Progenitor cell of endocrine pancreas (in vitro differentiated cells): ENCODE results near the gene RNF19B. TPM values are rescaled to one million over a fixed set of nuclear protein-coding genes. Genes with fewer than 3 reads are reported as not detected.
A peak's percentile ranks its signal among the peaks of the same experiment; 100 is the strongest.

ENCODE experiments used
- DNase-seq: peaks from one replicate; pipeline ENCODE4 v3.0.0; 2021; ENCODE audit warnings: low spot score; ENCODE audit not compliant: unreplicated experiment
- H3K27ac Mint-ChIP-seq: 2 replicates; pipeline ENCODE4 v1.8.0; 2021; ENCODE audit warnings: mild to moderate bottlenecking, moderate library complexity, mixed read lengths
- H3K27me3 Mint-ChIP-seq: 2 replicates; pipeline ENCODE4 v1.8.0; 2021; ENCODE audit warnings: mixed read lengths
- H3K36me3 Mint-ChIP-seq: 2 replicates; pipeline ENCODE4 v1.8.0; 2022; ENCODE audit warnings: mixed read lengths; ENCODE audit not compliant: insufficient read depth
- H3K4me1 Mint-ChIP-seq: 2 replicates; pipeline ENCODE4 v1.8.0; 2021; ENCODE audit warnings: low read depth, mixed read lengths
- H3K4me3 Mint-ChIP-seq: 2 replicates; pipeline ENCODE4 v1.8.0; 2021; ENCODE audit warnings: low read depth, mild to moderate bottlenecking, moderate library complexity, mixed read lengths
- H3K9me3 Mint-ChIP-seq: 2 replicates; pipeline ENCODE4 v1.8.0; 2021; ENCODE audit warnings: low read depth, mixed read lengths
- total RNA-seq: library from RNA; stranded (reverse); gene quantifications from 2 replicates; pipeline ENCODE4 v1.2.1, GENCODE V29; 2021
- TF ChIP-seq, protein P1 (sequence below): fragments of 200-600 bp; sonication (generic); IDR thresholded peaks from one replicate; pipeline ENCODE4 v1.5.0; 2021; ENCODE audit warnings: antibody characterized with exemption, mild to moderate bottlenecking; ENCODE audit not compliant: unreplicated experiment

The RNF19B gene
- total RNA-seq, 1 donor from 2014 or later = 14.2 TPM

DNA sequence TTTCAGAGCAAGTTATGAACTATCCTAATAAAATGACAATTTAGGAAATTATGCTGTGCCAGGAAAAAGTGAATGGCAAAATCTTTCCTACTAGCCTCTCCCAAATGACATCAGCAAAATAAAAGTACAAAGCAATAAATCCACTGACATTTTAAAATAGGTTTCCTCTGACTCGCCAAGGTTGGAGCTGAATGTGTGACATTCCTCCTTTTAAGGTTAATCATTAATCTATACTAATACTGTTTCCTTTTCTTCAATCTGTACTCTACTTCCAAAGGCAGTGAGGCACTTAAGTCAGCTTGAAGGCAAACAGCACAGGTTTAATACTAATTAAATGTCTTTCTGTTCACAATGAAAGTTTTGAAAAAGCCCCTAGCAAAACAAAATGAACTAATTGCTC, 15.7 kb downstream of the RNF19B start:
- Mint-ChIP-seq H3K9me3 (no peaks in the 10 kb centered on the region), H3K4me1 (peaks cover 23% of the 10 kb centered on the region), H3K36me3 (peaks cover 19% of the 10 kb centered on the region), H3K4me3 (peak overlapping the region; percentile 44), H3K27ac (peak overlapping the region; percentile 80), H3K27me3 (no peaks in the 10 kb centered on the region)
- TF ChIP-seq, protein P1, sequence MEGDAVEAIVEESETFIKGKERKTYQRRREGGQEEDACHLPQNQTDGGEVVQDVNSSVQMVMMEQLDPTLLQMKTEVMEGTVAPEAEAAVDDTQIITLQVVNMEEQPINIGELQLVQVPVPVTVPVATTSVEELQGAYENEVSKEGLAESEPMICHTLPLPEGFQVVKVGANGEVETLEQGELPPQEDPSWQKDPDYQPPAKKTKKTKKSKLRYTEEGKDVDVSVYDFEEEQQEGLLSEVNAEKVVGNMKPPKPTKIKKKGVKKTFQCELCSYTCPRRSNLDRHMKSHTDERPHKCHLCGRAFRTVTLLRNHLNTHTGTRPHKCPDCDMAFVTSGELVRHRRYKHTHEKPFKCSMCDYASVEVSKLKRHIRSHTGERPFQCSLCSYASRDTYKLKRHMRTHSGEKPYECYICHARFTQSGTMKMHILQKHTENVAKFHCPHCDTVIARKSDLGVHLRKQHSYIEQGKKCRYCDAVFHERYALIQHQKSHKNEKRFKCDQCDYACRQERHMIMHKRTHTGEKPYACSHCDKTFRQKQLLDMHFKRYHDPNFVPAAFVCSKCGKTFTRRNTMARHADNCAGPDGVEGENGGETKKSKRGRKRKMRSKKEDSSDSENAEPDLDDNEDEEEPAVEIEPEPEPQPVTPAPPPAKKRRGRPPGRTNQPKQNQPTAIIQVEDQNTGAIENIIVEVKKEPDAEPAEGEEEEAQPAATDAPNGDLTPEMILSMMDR = no peak
- no peak for DNase-seq

DNA sequence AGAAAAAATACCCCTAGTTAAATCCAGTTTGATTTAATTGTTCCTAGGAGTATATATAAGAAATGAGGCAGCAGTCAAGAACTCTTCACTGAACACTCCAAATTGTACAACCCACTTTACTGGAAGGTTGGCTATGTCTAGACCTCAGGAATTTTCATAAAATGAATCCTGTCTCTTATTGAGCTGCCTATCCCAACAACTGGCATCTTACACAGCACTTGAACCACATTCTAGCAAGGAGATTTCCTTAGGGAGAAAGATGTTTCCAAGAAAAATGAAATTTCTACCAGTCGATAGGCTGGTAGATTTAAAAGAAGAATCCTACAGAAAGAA, 16.3 kb downstream of the RNF19B start:
- Mint-ChIP-seq H3K4me3 (no peak overlapping the region), H3K36me3 (peaks cover 21% of the 10 kb centered on the region), H3K27me3 (no peaks in the 10 kb centered on the region), H3K27ac (no peak overlapping the region), H3K9me3 (no peaks in the 10 kb centered on the region), H3K4me1 (peaks cover 23% of the 10 kb centered on the region)
- TF ChIP-seq, protein P1 = no peak
- DNase-seq = no peak

DNA sequence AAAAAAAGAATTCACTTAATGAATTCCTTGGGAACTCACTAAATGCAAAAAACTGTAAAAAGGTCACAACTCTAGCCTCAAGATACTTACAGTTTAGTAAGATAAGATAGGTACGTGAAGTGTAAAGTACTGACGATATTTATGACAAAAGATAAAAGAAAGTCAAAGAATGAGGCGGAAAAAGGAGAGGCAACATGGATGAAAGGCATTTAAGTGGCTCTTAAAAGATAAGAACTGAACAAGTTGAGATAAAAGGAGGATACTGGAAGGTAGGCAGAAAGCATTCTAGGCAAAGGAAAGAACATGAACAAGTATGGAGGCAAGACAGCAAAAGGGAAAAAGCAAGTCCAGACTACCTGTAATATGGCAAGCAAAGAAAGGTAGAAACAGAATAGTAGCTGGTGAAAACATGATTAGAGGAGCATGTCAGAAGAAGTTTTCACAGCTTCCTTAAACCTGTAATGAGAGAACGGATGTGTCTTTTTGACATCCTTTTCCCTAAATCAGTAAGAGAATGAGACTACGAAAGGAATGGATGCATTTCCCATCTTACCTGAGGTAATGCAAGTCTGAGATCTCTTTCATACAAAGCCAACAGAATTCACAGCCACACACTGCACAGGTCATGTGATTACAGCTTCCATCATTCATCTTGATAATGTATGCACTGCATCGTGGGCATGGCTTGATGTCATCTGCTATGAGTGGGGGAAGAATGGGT, 16.8 kb downstream of the RNF19B start:
- peaks cover 23% of the 10 kb centered on the region for H3K36me3 Mint-ChIP-seq
- no peak overlapping the region for H3K4me3 Mint-ChIP-seq
- TF ChIP-seq, protein P1 = no peak
- no peaks in the 10 kb centered on the region for H3K27me3 Mint-ChIP-seq
- H3K4me1 Mint-ChIP-seq = peaks cover 23% of the 10 kb centered on the region
- DNase-seq = no peak
- H3K27ac Mint-ChIP-seq = no peak overlapping the region
- H3K9me3 Mint-ChIP-seq = no peaks in the 10 kb centered on the region

DNA sequence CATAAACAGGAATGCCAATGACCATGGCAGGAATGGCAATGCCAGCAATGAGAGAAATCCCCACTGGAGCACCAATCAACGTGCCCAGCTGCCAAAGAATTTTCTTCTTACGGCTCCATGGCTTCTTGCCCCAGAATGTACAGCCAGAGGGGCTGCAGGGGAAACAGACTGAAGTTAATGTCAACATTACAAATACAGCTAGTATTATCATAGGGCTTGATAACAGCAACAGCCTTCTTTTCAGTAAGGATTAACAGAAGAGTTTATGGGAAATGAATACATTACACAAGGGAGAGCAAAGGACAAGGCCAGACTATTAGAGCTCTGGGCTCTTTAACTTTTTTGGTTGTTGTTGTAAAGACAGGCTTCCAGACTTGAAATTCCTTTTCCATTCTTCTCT, 18.2 kb downstream of the RNF19B start:
- TF ChIP-seq, protein P1 = no peak
- H3K36me3 Mint-ChIP-seq = peaks cover 25% of the 10 kb centered on the region
- no peaks in the 10 kb centered on the region for H3K9me3 Mint-ChIP-seq

DNA sequence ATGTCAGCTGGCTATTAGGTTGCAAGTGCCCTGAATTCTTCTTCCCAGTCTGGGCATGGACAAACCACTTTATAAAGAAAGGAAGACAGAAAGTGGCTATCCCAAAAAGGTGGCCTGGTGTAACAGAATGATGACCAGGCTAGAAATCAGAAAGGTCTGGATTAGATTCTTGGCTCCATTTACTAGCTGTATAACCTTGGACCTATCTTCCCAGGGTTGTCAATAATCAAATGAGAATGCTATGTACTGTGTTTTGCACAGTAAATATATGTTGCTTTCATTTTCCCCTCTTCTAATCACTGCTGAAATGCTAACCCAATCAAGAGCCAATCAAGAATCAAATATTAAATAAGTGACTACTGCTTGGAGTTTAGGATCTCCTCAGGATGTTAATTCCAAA, 20.4 kb downstream of the RNF19B start:
- H3K9me3 Mint-ChIP-seq = no peaks in the 10 kb centered on the region
- peaks cover 17% of the 10 kb centered on the region for H3K4me1 Mint-ChIP-seq
- TF ChIP-seq, protein P1 = no peak
- no peak overlapping the region for H3K4me3 Mint-ChIP-seq
- H3K36me3 Mint-ChIP-seq = peaks cover 29% of the 10 kb centered on the region
- H3K27me3 Mint-ChIP-seq = no peaks in the 10 kb centered on the region
- H3K27ac Mint-ChIP-seq = no peak overlapping the region
- no peak for DNase-seq

More for the DNA sequence above, 18.2 kb downstream of the RNF19B start:
- Mint-ChIP-seq H3K27ac (no peak overlapping the region), H3K27me3 (no peaks in the 10 kb centered on the region), H3K4me3 (no peak overlapping the region), H3K4me1 (peaks cover 23% of the 10 kb centered on the region)
- no peak for DNase-seq
